Astrocyte of the hippocampus (primary cell): ENCODE results near the gene TRIM46.
A peak's percentile ranks its signal among the peaks of the same experiment; 100 is the strongest.
"Not testable (repeated sequence)": the region's sequence is repeated elsewhere in the genome, so short reads cannot be mapped to it uniquely, and the experiment has no call there.

ENCODE experiments used
- DNase-seq: peaks from one replicate; pipeline ENCODE4 v3.0.0; 2011; ENCODE audit warnings: low read depth, low spot score

The TRIM46 gene

DNA sequence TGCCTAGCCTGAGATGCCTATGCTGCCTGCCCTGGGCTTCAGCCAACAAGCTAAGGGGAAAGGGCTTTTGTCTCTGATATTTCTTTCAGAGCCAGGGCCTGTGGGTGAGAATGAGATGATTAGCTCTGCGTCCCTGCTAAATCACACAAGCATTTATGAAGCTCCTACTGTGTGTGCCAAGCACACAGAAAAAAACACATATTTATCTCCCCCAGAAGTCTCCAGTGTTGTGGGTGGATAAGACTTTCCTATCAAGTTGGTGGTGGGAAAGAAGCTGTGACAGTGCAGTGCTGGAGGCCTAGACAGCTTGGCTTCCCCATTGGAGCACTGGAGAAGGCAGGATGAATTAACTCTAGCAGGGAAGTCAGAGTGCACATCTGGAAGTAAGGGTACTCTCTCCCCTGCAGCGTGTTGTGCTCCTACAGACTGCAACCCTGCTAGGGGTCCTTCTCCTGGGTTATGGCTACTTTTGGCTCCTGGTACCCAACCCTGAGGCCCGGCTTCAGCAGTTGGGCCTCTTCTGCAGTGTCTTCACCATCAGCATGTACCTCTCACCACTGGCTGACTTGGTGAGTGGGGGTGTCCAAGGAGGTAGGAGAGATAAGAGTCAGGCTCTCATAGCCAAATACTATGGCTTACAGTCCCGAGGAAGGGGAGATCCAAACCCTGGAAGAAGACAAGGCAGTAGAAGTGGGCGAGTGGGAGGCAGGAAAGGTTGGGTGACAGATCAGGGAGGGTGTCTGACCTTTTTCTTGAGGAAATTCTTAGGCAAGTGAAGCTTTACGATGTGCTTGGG is 36.3 kb upstream of the TRIM46 start:
- no peak for DNase-seq

DNA sequence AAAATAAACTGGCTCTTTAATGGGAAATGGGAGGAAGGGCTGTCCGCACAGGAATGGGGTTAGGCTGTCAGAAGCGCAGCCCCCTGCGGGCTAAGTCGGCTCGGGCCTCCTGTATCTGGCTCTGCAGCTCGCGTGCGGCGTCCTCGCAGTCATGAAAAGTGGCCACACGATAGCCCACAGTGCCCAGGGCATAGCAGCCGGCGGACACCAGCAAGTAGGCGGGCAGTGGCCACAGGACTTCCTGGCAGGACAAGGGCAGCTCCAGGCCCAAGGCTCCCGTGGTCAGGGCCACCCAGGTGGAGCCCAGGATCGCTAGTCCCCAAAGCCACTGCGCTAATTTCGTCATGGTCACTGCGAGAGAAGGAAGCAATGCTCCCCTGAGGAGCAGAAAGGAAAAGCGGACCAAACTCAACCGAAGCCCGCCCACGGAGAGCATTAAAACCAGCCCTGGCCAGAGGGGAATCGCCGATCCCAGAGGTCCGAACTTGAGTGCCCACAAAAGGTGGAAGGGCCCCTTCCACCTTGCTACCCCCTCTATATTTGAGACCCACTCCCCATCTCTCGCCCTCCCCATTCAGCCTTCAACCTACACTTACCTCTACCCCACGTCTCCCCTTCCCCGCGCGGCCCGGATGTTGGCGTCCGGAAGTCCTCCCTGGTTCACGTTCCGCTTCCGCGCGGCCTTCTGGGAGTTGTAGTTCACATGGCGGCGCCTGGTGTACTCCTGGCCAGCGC is 33.6 kb upstream of the TRIM46 start, which contains the start of gene DPM3:
TSS of gene DPM3 (minus strand) at position 637 of the 735 bp plus-strand sequence. CDS start at position 346, 291 bp downstream.
- DNase-seq = peak; percentile 92

DNA sequence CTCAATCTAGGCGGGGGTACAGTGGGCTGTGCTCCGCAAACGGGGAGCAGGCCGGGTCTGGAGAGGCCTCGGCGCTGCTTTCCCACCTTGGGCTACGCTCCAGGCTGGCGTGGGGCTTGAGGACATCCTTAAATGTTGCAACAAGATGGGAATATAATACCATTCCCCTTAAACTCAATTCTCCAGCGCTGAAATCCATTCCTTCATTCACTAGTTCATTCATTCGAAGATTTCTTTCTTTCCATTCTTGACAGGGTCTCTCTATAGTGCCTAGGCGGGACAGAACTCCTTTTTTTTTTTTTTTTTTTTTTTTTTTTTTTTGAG is 33.1 kb upstream of the TRIM46 start:
- no peak for DNase-seq

DNA sequence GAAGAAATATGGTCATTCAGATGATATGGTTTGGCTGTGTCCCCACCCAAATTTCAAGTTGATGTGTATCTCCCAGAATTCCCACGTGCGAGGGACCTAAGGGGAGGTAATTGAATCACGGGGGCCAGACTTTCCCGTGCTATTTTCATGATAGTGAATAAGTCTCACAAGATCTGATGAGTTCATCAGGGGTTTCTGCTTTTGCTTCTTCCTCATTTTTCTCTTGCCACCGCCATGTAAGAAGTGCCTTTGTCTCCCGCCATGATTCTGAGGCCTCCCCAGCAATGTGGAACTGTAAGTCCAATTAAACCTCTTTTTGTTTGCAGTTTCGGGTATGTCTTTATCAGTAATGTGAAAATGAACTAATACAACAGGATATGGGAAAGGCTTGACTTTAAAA is 31.9 kb upstream of the TRIM46 start:
- no peak for DNase-seq

DNA sequence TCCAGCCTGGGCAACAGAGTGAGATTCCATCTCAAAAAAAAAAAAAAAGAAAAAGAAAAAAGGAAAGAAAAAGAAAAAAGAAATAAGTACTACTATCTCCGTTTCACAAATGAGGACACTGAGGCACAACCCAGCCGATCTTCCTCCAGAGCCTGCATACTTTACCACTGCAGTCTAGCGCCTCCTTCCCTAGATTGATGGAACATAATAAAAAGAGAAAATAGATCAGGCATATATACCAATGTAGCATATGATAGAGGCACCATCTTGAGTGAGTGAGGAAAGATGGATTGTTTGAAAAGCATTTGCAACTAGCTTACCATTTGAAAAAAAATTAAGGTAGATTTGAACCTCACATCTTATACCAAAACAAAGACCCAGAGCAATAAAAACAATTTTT is 28.2 kb upstream of the TRIM46 start:
- DNase-seq = no peak

DNA sequence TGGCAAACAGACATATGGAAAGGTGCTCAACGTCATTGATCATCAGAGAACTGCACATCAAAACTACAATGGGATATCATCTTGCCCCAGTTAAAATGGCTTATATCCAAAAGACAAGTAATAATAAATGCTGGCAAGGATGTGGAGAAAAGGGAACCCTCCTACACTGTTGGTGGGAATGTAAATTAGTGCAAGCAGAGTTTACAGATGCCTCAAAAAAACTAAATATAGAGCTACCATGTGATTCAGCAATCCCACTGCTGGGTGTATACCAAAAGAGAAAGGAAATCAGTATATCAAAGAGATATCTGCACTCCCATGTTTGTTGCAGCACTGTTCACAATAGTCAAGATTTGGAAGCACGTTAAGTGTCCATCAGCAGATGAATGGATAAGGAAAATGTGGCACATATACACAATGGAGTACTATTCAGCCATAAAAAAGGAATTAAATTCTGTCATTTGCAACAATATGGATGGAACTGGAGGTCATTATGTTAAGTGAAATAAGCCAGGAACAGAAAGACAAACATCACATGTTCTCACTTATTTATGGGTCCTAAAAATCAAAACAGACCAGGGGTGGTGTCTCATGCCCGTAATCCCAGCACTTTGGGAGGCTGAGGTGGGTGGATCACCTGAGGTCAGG is 17.5 kb upstream of the TRIM46 start:
- not testable (repeated sequence) for DNase-seq

DNA sequence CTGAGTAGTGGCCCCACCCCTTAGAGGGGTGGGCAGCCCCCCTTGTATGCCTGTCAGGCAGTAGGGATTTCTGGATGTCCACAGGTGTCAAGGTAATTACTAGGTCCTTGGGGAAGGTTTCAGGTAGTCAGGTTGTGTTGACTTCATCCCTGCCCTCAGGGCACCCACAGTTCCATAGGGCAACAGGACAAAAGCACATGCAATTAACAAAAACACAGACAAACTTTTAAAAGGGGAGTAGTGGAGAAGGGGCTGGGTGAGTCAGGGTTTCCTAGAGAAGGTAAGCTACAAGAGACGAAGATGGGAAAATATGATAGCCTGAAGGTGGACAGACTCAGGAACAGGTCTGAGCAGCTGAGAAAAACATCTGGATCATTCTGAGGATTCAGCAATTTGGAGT is 14.7 kb upstream of the TRIM46 start:
- no peak for DNase-seq

DNA sequence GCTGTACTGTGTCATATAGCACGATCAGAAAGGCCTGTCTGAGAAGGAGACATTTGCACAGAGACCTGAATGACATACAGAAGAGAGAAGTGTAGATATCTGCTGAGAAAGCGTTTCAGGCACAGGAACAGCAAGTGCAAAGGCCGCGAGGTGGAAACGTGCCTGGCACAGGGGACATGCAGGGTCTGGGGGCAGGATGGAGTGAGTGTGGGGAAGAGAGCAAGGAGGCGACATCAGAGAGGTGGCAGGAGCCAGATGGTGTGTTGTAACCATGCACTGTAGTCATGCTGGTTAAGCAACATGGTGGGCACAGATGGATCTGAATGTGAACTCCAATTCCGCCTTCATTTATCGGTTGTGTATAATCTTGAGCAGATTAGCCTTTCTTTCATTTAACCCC is 13.5 kb upstream of the TRIM46 start:
- no peak for DNase-seq

DNA sequence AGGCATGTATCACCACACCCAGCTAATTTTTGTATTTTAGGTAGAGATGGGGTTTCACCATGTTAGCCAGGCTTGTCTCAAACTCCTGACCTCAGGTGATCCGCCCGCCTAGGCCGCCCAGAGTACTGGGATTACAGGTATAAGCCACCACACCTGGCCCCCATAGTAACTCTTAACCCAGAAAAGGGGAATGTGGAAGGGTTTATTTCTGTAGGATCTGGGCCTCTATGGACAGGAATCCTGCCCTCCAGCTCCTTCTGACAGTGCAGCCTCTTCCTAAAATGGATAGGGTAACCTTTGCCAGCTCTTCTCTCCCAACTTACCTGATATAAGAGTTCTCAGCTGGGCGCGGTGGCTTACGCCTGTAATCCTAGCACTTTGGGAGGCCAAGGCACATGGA is 11.0 kb upstream of the TRIM46 start:
- not testable (repeated sequence) for DNase-seq

DNA sequence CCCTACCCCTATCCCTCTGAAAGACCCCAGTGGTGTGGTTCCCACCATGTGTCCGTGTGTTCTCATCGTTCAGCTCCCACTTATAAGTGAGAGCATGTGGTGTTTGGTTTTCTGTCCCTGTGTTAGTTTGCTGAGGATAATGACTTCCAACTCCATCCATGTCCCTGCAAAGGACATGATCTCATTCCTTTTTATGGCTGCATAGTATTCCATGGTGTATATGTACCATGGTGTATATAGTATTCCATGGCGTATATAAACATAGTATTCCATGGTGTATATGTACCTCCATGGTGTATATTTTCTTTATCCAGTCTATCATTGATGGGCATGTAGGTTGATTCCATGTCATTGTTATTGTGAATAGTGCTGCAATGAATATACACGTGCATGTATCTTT is 9.9 kb upstream of the TRIM46 start:
- not testable (repeated sequence) for DNase-seq

DNA sequence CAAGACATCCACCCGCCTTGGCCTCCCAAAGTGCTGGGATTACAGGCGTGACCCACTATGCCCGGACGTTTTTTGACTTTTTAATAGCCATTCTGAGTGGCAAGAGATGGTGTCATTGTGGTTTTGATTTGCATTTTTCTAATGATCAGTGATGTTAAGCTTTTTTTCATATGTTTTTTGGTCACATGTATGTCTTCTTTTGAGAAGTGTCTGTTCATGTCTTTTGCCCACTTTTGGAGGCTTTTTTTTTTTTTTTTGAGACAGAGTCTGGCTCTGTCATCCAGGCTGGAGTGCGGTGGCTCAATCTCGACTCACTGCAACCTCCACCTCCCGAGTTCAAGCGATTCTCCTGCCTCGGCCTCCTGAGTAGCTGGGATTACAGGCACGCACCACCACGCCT is 9.0 kb upstream of the TRIM46 start:
- not testable (repeated sequence) for DNase-seq

DNA sequence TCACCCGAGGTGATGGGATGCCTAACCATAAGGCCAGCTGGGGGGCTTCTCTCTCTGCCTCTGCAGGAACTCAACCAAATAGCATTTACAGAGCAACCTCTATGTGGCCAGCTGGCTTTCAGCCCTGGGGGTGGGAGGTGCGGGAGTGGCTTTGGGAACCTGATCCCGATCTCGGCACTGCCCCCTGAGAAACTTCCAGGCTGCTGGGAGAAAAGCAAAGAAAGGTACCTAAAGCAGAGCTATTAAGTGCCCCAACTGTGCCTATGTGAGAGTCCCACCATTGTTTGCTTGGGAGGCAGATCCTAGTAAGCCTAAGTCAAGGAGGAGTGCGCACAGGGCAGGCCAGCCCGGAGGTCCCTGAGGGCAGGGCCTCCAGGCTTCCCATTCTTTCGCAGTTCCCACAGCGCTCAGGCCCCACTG is 7.6 kb upstream of the TRIM46 start:
- DNase-seq = no peak

DNA sequence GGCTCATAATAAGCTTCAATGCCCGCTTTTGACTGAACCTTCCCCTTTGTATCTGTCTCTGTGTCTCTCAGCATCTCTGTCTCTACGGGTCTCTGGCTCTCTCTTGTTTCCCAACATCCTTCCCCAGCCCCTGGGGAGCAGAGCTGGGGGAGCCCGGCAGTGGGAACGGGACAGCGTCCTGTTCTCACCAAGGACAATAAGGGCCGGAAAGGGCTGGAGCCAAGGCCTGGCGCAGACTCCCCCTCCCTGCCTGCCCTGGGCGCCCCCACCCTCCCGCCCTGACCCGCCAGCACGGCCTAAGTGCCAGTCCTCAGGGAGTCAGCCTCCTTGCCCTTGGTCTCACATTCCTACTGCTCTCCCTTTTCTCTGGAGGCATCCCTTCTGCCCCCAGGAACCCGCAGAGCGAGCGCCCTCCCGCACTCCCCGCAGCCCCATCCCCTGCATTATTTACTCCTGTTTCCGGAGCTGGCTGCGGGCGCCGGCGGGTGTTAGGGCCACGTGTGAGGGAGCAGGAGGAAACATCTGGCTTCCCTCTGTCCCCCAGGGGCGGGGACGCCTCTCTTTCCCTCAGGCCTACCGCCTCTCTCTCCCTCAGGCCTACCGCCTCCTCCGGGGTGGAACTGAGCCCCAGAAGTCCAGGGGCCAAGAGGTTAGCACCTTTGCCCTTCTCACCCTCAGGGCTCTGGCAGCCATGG is 7.0 kb upstream of the TRIM46 start:
- no peak for DNase-seq

DNA sequence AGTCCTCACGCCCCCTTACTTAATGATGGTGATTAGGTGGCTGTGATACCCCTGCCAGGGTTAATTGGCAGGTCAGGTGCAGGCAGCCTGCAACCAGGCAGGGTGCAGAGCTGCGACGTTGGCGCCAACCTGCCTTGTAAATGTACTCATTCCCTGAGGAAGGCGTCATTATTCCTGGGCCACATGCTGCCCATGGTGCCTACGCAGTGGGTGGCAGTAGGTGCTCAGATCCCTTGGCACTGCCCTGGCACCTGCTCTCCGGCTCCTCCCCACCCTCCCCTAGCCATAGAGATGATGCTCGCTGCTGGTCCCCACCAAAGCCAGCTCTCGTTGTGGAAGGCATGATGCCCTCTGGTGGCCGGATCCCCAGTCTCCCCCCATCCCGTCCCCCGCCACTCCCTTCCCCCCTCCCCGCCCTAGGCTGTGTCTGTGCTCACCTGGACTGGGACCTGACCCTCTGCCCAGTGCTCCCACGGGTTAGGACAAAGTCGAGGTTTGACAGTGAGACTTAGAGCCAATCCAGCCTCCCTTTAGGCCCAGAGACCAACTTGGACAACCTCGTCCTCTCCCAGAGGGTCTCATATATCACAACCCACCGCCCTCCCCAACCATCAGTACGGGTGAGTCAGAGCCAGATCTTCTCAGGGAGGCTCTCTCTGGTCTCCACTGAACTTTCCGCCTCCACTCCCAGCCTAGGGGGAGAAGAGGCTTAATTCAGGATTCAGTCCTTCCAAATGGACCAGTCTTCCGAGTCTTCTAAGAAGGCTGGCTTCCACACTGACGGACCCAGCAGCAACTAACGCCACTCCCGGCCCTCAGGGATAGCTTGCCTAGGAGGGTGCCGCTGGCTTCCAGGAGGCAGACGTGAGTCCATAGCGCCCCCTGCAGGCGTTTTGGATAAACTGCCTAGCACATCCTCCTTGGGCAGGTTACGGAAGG is 6.2 kb upstream of the TRIM46 start:
- DNase-seq = peak; percentile 91

DNA sequence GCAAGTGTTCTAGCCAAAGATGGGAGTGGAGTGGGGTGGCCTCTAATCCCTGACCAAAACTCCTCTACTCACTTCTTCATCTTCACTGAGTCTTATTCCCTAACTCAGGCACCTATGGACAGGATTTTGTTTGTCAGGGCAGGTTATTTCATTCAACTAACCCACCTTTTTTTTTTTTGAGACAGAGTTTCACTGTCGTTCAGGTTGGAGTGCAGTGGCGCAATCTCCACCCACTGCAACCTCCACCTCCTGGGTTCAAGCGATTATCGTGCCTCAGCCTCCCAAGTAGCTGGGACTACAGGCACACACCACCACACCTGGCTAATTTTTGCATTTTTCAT is 5.6 kb upstream of the TRIM46 start:
- DNase-seq = not testable (repeated sequence)

DNA sequence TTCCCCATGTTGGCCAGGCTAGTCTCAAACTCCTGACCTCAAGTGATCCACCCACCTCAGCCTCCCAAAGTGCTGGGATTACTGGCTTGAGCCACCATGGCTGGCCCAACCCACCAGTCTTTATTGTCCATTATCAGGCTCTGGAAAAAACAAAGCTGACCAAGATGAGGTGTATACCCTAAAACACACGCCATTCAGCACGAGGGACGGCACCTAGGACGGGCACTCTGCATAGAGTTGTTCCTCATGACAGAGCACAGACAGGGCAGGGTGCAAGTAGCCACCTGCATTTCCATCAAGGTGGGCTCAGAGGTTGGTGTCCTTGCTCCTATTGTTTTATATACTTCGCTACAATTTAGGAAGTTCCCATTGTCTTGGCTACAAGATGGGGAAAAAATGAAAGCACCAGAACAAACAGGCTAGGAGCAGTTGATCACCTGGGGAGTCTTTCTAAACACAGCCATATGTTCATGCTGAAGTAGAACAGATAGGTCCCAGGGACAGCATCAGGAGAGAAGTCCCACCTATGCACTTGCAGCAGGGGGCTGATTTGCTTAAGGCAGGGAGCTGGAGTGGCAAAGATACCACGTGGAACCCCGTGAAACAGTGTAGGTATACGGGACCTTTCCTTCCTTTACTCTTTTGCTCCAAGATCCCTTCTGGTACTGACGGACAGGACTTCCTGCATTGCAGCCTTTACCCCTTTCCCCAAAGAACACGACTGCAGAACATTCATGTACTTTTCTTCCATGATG is 5.0 kb upstream of the TRIM46 start:
- no peak for DNase-seq

DNA sequence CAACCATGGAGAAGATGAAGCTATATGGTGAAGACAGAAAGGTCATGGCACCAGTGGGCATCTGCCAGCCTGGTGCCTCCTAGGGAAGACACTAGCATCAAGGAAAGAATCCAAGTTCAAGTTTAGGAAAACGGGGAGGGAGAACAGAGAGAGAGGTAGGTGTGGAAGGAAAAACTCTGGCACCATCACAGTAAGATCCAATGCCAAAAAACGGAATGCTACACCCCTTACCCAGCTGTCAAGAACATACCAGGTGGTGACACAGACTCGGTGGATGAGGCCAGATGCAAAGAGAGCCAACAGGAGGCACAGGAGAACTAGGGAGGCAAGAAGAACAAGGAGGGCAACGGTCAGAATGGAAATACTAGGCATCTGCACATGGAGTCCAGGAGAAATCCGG is 4.1 kb upstream of the TRIM46 start:
- DNase-seq = no peak

DNA sequence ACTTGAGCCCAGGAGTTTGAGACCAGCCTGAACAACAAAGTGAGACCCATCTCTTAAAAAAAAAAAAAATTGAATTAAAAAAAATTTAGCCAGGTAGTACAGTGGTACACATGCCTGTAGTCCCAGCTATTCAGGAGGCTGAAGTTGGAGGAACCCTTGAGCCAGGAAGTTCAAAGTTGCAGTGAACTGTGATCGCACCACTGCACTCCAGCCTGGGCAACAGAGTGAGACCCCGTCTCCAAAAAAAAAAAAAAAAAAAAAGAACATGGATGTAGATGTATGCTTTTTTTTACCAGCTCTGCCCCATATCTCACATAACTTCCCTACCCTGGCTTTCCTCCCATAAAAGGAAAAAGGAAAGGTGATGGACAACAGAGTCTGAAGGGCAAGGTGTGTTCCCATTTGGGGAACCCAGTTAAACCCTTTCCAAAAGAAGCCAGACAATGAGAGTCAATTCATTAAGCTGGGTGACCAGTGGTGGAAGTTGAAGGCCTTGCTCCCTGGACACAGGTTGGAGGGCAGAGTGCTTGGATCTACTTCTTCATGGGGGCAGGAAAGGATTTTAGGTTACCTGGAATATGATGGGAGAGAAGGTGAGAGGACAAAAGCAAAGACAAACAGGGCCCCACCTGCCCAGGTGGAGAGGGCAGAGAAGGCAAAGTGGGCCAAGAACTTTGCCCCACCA is 3.4 kb upstream of the TRIM46 start:
- no peak for DNase-seq

DNA sequence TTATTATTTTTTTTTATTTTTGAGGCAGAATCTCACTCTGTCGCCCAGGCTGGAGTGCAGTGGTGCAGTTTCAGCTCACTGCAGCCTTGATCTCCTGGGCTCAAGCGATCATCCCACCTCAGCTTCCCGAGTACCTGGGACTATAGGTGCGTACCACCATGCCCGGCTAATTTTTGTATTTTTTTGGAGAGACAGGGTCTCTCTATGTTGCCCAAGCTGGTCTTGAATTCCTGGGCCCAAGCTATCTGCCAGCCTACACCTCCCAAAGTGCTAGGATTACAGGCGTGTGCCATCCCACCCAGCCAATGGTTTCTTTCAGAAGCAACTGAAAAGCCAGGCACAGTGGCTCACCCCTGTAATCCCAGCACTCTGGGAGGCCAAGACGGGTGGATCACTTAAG is 2.8 kb upstream of the TRIM46 start:
- no peak for DNase-seq
